Measurements from ENCODE around the gene KRT71.

GRCh38 chr12:52575948-52576347 lies 23.0 kb upstream of the KRT71 start:
- TF ChIP-seq, protein P1, sequence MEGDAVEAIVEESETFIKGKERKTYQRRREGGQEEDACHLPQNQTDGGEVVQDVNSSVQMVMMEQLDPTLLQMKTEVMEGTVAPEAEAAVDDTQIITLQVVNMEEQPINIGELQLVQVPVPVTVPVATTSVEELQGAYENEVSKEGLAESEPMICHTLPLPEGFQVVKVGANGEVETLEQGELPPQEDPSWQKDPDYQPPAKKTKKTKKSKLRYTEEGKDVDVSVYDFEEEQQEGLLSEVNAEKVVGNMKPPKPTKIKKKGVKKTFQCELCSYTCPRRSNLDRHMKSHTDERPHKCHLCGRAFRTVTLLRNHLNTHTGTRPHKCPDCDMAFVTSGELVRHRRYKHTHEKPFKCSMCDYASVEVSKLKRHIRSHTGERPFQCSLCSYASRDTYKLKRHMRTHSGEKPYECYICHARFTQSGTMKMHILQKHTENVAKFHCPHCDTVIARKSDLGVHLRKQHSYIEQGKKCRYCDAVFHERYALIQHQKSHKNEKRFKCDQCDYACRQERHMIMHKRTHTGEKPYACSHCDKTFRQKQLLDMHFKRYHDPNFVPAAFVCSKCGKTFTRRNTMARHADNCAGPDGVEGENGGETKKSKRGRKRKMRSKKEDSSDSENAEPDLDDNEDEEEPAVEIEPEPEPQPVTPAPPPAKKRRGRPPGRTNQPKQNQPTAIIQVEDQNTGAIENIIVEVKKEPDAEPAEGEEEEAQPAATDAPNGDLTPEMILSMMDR (IDR thresholded peaks at IDR 0.05), result no peak
- no peak for TF ChIP-seq POLR2A (IDR thresholded peaks at IDR 0.05)
